Ramos (cell line): Measurements from ENCODE around the gene MSANTD2.

Experiments used
- in situ Hi-C: fragments of 300-500 bp; cut with MboI; formaldehyde crosslinking; loops from one replicate; pipeline ENCODE4 v1.14.3; 2022; ENCODE audit warnings: low sequenced_read_pairs; ENCODE audit not compliant: unreplicated experiment

MSANTD2 gene

GRCh38 chr11:124742555-124742954 is 57.7 kb downstream of the MSANTD2 start:
- in situ Hi-C loops, result no loop called here

- in situ Hi-C loops, result no loop called here
Measured at GRCh38 chr11:124740277-124740882, 59.8 kb downstream of the MSANTD2 start.

GRCh38 chr11:124739479-124740276 is 60.5 kb downstream of the MSANTD2 start, which contains the start of gene NRGN:
Gene NRGN, plus strand, starts transcription at chr11:124739942. Its CDS starts 143 bp downstream, at chr11:124740085.
- in situ Hi-C loops, result no loop called here

- in situ Hi-C loops, result no loop called here
Measured at GRCh38 chr11:124738713-124739478, 61.3 kb downstream of the MSANTD2 start.

- in situ Hi-C loops, result no loop called here
Measured at GRCh38 chr11:124737638-124738305, 62.4 kb downstream of the MSANTD2 start.

GRCh38 chr11:124736736-124737135 is 63.5 kb downstream of the MSANTD2 start:
- in situ Hi-C loops, result no loop called here

GRCh38 chr11:124732230-124732629 is 68.0 kb downstream of the MSANTD2 start:
- in situ Hi-C loops, result no loop called here

- in situ Hi-C loops, result no loop called here
Measured at GRCh38 chr11:124729571-124729970, 70.6 kb downstream of the MSANTD2 start.

GRCh38 chr11:124728134-124728533 is 72.1 kb downstream of the MSANTD2 start:
- in situ Hi-C loops, result no loop called here

- in situ Hi-C loops, result no loop called here
Measured at GRCh38 chr11:124727474-124727873, 72.7 kb downstream of the MSANTD2 start.

- in situ Hi-C loops, result no loop called here
Measured at GRCh38 chr11:124725719-124726105, 74.5 kb downstream of the MSANTD2 start.

GRCh38 chr11:124724979-124725718 is 75.1 kb downstream of the MSANTD2 start:
- in situ Hi-C loops, result no loop called here

- in situ Hi-C loops, result no loop called here
Measured at GRCh38 chr11:124722176-124722575, 78.0 kb downstream of the MSANTD2 start.

- in situ Hi-C loops, result no loop called here
Measured at GRCh38 chr11:124719534-124719933, 80.7 kb downstream of the MSANTD2 start.

GRCh38 chr11:124718801-124719200 is 81.4 kb downstream of the MSANTD2 start:
- in situ Hi-C loops, result no loop called here

- in situ Hi-C loops, result no loop called here
Measured at GRCh38 chr11:124717786-124718651, 82.2 kb downstream of the MSANTD2 start.

- in situ Hi-C loops, result no loop called here
Measured at GRCh38 chr11:124717421-124717785, 82.8 kb downstream of the MSANTD2 start.

- in situ Hi-C loops, result no loop called here
Measured at GRCh38 chr11:124716591-124716990, 83.6 kb downstream of the MSANTD2 start.
